HepG2 (cell line): ENCODE results near the gene C16orf87. TPM values are rescaled to one million over a fixed set of nuclear protein-coding genes. Genes with fewer than 3 reads are reported as not detected.

Experiments
- ARNTL ChIP-seq: sonication (generic); formaldehyde crosslinking; IDR thresholded peaks from 2 replicates; pipeline ENCODE4 v1.4.0; 2020; ENCODE audit warnings: mild to moderate bottlenecking, missing genetic modification reagents
- CBX1 ChIP-seq: IDR thresholded peaks from one replicate; pipeline ENCODE4 v1.6.1; 2016; ENCODE audit warnings: antibody characterized with exemption, low read depth
- CHCHD3 ChIP-seq: sonication (generic); formaldehyde crosslinking; IDR thresholded peaks from 2 replicates; pipeline ENCODE4 v1.8.0; 2022; ENCODE audit warnings: mild to moderate bottlenecking, missing genetic modification reagents, moderate library complexity
- ELF1 ChIP-seq: sonication (generic); formaldehyde crosslinking; IDR thresholded peaks from 2 replicates; pipeline ENCODE4 v1.4.0; 2020; ENCODE audit warnings: missing genetic modification reagents
- FIP1L1 ChIP-seq: fragments of 200-400 bp; formaldehyde crosslinking; IDR thresholded peaks from 2 replicates; pipeline ENCODE4 v1.6.1; 2018; ENCODE audit warnings: low read depth, mild to moderate bottlenecking, low read length, moderate library complexity, borderline replicate concordance; ENCODE audit not compliant: insufficient read depth
- GZF1 ChIP-seq: sonication (generic); formaldehyde crosslinking; IDR thresholded peaks from 2 replicates; pipeline ENCODE4 v1.5.1; 2020; ENCODE audit warnings: mild to moderate bottlenecking, missing genetic modification reagents
- ISX ChIP-seq: sonication (generic); formaldehyde crosslinking; conservative IDR thresholded peaks from 2 replicates; pipeline ENCODE4 v1.5.0; 2020; ENCODE audit warnings: missing genetic modification reagents
- MTA3 ChIP-seq: sonication (generic); formaldehyde crosslinking; IDR thresholded peaks from 2 replicates; pipeline ENCODE4 v1.4.0; 2020; ENCODE audit warnings: missing genetic modification reagents
- MZF1 ChIP-seq: sonication (generic); formaldehyde crosslinking; IDR thresholded peaks from 2 replicates; pipeline ENCODE4 v1.8.1; 2023; ENCODE audit warnings: mild to moderate bottlenecking, missing genetic modification reagents, borderline replicate concordance
- NFATC3 ChIP-seq: sonication (generic); formaldehyde crosslinking; IDR thresholded peaks from 2 replicates; pipeline ENCODE4 v1.5.1; 2020; ENCODE audit warnings: mild to moderate bottlenecking, missing genetic modification reagents
- RCOR2 ChIP-seq: IDR thresholded peaks from 2 replicates; pipeline ENCODE4 v1.6.1; 2016; ENCODE audit warnings: missing biosample characterization, missing genetic modification reagents
- SIN3A ChIP-seq: IDR thresholded peaks from 2 replicates; pipeline ENCODE4 v1.6.1; 2011; ENCODE audit warnings: low read depth, mild to moderate bottlenecking, control low read depth, low read length, borderline replicate concordance
- SMAD1 ChIP-seq: sonication (generic); formaldehyde crosslinking; IDR thresholded peaks from 2 replicates; pipeline ENCODE4 v1.4.0; 2020; ENCODE audit warnings: missing genetic modification reagents, low read depth, mild to moderate bottlenecking, borderline replicate concordance
- SRSF4 ChIP-seq: fragments of 200-400 bp; formaldehyde crosslinking; IDR thresholded peaks from one replicate; pipeline ENCODE4 v1.6.1; 2018; ENCODE audit warnings: mild to moderate bottlenecking, low read depth, low read length, moderate library complexity; ENCODE audit not compliant: poor library complexity, severe bottlenecking
- TEAD2 ChIP-seq: sonication (generic); formaldehyde crosslinking; IDR thresholded peaks from 2 replicates; pipeline ENCODE4 v1.9.0; 2021; ENCODE audit warnings: missing genetic modification reagents
- ZNF335 ChIP-seq: sonication (generic); formaldehyde crosslinking; IDR thresholded peaks from 2 replicates; pipeline ENCODE4 v1.4.0; 2020; ENCODE audit warnings: missing genetic modification reagents
- ZNF367 ChIP-seq: sonication (generic); formaldehyde crosslinking; IDR thresholded peaks from 2 replicates; pipeline ENCODE4 v1.4.0; 2020; ENCODE audit warnings: missing genetic modification reagents, borderline replicate concordance
- ZNF468 ChIP-seq: sonication (generic); formaldehyde crosslinking; IDR thresholded peaks from 2 replicates; pipeline ENCODE4 v1.8.0; 2022; ENCODE audit warnings: mild to moderate bottlenecking, moderate library complexity, missing genetic modification reagents
- ZNF761 ChIP-seq: sonication (generic); formaldehyde crosslinking; conservative IDR thresholded peaks from 2 replicates; pipeline ENCODE4 v1.4.0; 2020; ENCODE audit warnings: mild to moderate bottlenecking, missing genetic modification reagents
- ZNF777 ChIP-seq: sonication (generic); formaldehyde crosslinking; IDR thresholded peaks from 2 replicates; pipeline ENCODE4 v1.4.0; 2020; ENCODE audit warnings: missing genetic modification reagents
- polyA plus RNA-seq, 8 experiments: library from polyadenylated mRNA; depleted of rRNA in 3 of 8; stranded (reverse) in 7 of 8; unstranded in 1 of 8; fragments of >200 nt; fragmentation: Illumina TruSeq in 4 of 8; extraction: Trizol in 4 of 8; gene quantifications; 2 replicates each; pipeline versions ENCODE4 v1.2.1 to v1.2.3, GENCODE V29; 2011 to 2016; ENCODE audit warnings: low read depth in 4 of 8, missing spikeins in 1 of 8, mixed read lengths in 1 of 8; ENCODE audit not compliant: insufficient read depth in 1 of 8
- total RNA-seq, 5 experiments: library from RNA; depleted of rRNA; stranded (reverse); fragments of >200 nt; fragmentation: Illumina TruSeq; extraction: Trizol; gene quantifications; 2 replicates each; pipeline ENCODE4 v1.2.3, GENCODE V29; 2016; ENCODE audit warnings: low read depth in 1 of 5
- TF ChIP-seq, protein P1 (sequence below), 2 experiments: sonication (generic) in 1 of 2; formaldehyde crosslinking in 1 of 2; IDR thresholded peaks; 2 replicates each; pipeline versions ENCODE4 v1.4.0 to v1.6.1; 2016 to 2020; ENCODE audit warnings: borderline replicate concordance in 1 of 2, low read depth in 1 of 2, mild to moderate bottlenecking in 1 of 2, missing genetic modification reagents in 1 of 2
- TF ChIP-seq, protein P2 (sequence below): sonication (generic); formaldehyde crosslinking; IDR thresholded peaks from 2 replicates; pipeline ENCODE4 v1.5.0; 2020; ENCODE audit warnings: mild to moderate bottlenecking, low read depth, missing genetic modification reagents, borderline replicate concordance
- TF ChIP-seq, protein P3 (sequence below): sonication (generic); formaldehyde crosslinking; IDR thresholded peaks from 2 replicates; pipeline ENCODE4 v1.5.0; 2020; ENCODE audit warnings: missing genetic modification reagents

Gene C16orf87
- total and polyA plus RNA-seq, 2 of the 13 experiments (the other 11 are each of a cell fraction or from before 2014, with no cell fraction given), result 8.6 to 19.5 TPM

DNA sequence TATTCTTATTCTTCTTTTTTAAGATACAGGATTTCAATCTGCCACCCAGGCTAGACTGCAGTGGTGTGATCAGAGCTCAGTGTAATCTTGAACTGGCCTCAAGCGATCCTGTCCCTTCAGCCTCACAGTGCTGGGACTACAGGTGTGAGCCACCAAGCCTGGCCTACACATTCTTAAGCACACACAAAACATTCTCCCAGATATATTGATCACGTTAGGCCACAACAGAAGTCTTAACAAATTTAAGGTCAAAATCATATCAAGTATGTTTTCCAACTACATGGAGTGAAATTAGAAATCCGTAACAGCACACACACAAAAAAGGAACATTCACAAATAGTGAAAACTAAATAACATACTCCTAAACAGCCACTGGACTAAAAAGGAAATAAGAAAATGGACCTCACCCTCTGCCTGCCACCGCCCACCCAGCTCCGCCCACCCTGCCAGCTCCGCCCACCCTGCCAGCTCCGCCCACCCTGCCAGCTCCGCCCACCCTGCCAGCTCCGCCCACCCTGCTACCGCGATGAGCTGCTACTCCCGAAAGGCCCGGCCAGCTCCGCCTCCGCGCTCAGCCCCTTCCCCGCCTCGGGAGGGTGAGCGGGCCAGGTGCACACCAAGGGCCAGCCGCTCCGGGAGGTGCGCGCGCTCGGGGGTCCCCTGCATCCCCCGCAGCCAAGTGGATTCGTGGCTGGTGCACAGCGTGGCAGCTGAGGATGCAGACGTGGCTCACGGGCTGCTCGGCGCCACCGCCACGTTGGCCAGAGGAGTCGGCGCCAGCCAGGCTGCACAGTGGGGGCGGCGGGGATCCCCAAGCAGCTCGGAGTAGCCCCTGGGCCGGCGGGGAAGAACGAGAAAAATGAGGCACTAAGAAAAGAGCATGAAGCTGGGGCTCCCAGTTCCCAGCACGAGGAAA, 41.2 kb downstream of the C16orf87 start (continued):
- 0 out of 2 replicates have a peak, but pooled peaks have one; percentile 39 for TF ChIP-seq ZNF777 (CRISPR knock-in tag)
- peak; percentile 63; the same call in 1 of the 2 replicates for TF ChIP-seq GZF1 (CRISPR knock-in tag)
- 0 out of 2 replicates have a peak, but pooled peaks have one; percentile 35 for TF ChIP-seq ZNF367
- no peak for TF ChIP-seq MTA3
- TF ChIP-seq MZF1 (CRISPR knock-in tag), result no peak
- TF ChIP-seq, protein P1, sequence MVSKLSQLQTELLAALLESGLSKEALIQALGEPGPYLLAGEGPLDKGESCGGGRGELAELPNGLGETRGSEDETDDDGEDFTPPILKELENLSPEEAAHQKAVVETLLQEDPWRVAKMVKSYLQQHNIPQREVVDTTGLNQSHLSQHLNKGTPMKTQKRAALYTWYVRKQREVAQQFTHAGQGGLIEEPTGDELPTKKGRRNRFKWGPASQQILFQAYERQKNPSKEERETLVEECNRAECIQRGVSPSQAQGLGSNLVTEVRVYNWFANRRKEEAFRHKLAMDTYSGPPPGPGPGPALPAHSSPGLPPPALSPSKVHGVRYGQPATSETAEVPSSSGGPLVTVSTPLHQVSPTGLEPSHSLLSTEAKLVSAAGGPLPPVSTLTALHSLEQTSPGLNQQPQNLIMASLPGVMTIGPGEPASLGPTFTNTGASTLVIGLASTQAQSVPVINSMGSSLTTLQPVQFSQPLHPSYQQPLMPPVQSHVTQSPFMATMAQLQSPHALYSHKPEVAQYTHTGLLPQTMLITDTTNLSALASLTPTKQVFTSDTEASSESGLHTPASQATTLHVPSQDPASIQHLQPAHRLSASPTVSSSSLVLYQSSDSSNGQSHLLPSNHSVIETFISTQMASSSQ (IDR thresholded peaks at IDR 0.05; ENCODE audit: low read depth), result no peak
- TF ChIP-seq, protein P1 (CRISPR knock-in tag; IDR thresholded peaks at IDR 0.05; ENCODE audit: borderline replicate concordance), result peak; percentile 52; the same call in 1 of the 2 replicates
- TF ChIP-seq SMAD1 (CRISPR knock-in tag), result 0 out of 2 replicates have a peak, but pooled peaks have one; percentile 82
- TF ChIP-seq, protein P2, sequence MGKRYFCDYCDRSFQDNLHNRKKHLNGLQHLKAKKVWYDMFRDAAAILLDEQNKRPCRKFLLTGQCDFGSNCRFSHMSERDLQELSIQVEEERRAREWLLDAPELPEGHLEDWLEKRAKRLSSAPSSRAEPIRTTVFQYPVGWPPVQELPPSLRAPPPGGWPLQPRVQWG, result no peak
- no peak for TF ChIP-seq TEAD2
- TF ChIP-seq NFATC3 (CRISPR knock-in tag), result no peak
- TF ChIP-seq, protein P3, sequence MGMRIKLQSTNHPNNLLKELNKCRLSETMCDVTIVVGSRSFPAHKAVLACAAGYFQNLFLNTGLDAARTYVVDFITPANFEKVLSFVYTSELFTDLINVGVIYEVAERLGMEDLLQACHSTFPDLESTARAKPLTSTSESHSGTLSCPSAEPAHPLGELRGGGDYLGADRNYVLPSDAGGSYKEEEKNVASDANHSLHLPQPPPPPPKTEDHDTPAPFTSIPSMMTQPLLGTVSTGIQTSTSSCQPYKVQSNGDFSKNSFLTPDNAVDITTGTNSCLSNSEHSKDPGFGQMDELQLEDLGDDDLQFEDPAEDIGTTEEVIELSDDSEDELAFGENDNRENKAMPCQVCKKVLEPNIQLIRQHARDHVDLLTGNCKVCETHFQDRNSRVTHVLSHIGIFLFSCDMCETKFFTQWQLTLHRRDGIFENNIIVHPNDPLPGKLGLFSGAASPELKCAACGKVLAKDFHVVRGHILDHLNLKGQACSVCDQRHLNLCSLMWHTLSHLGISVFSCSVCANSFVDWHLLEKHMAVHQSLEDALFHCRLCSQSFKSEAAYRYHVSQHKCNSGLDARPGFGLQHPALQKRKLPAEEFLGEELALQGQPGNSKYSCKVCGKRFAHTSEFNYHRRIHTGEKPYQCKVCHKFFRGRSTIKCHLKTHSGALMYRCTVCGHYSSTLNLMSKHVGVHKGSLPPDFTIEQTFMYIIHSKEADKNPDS (CRISPR knock-in tag), result peak; percentile 94
- TF ChIP-seq ELF1, result no peak
- no peak for TF ChIP-seq SRSF4
- TF ChIP-seq ARNTL, result no peak
- no peak for TF ChIP-seq ZNF468 (CRISPR knock-in tag)
- no peak for TF ChIP-seq ZNF761
- TF ChIP-seq ISX (CRISPR knock-in tag), result no peak
- TF ChIP-seq RCOR2, result no peak
- TF ChIP-seq ZNF335 (CRISPR knock-in tag), result 0 out of 2 replicates have a peak, but pooled peaks have one; percentile 54
- peak; percentile 96 for TF ChIP-seq CHCHD3 (CRISPR knock-in tag)
- 0 out of 2 replicates have a peak, but pooled peaks have one; percentile 19 for TF ChIP-seq SIN3A
- TF ChIP-seq CBX1, result peak; percentile 71
- TF ChIP-seq FIP1L1, result no peak
